ENCODE measurements around the gene WNT3.

GRCh38 chr17:46833840-46834208, 15.3 kb upstream of the WNT3 start:
- TF ChIP-seq CTCF (IDR thresholded peaks at IDR 0.05; ENCODE audit: poor library complexity) (no peak), EZH2 (IDR thresholded peaks at IDR 0.05; ENCODE audit: borderline replicate concordance) (no peak)

Data from hepatocyte (in vitro differentiated cells).